Ovary (tissue), 3 donors: ENCODE measurements around the gene YDJC.

ENCODE experiments used
- CTCF ChIP-seq, 3 donors: fragments of 450-650 bp in 2 of 3; fragments of 200-600 bp in 1 of 3; IDR thresholded peaks; one replicate each; pipeline versions ENCODE4 v1.5.1 to v1.8.0; 2016 to 2022; ENCODE audit warnings: antibody characterized with exemption in 3 of 3, mild to moderate bottlenecking in 1 of 3
- POLR2A ChIP-seq: fragments of 450-650 bp; IDR thresholded peaks from one replicate; pipeline ENCODE4 v1.6.1; 2017; ENCODE audit warnings: antibody characterized with exemption, mild to moderate bottlenecking, moderate library complexity
- donor health status: DM: no; HTN: no; CAD: no.

GRCh38 chr22:21590809-21591641 lies 38.8 kb downstream of the YDJC start:
- TF ChIP-seq CTCF (IDR thresholded peaks at IDR 0.05) (no peak), POLR2A (no peak)
